ENCODE results near the gene MARCHF3.

- TF ChIP-seq ZFP30 (CRISPR knock-in tag; IDR thresholded peaks at IDR 0.05) (no peak), TSHZ2 (CRISPR knock-in tag; IDR thresholded peaks at IDR 0.05) (no peak), OSR1 (CRISPR knock-in tag; IDR thresholded peaks at IDR 0.05) (no peak), PATZ1 (CRISPR knock-in tag; IDR thresholded peaks at IDR 0.05; ENCODE audit: borderline replicate concordance) (no peak), ARNTL (CRISPR knock-in tag; IDR thresholded peaks at IDR 0.05; ENCODE audit: borderline replicate concordance, low read depth) (no peak), RARB (CRISPR knock-in tag; IDR thresholded peaks at IDR 0.05) (no peak), POU6F1 (CRISPR knock-in tag; IDR thresholded peaks at IDR 0.05; ENCODE audit: borderline replicate concordance, low read depth) (no peak)
Observed at GRCh38 chr5:126877602-126878001, 152.8 kb downstream of the MARCHF3 start.
